K562 (cell line): Measurements from ENCODE around the gene SIX6. TPM values are rescaled to one million over a fixed set of nuclear protein-coding genes. Genes with fewer than 3 reads are reported as not detected.
A peak's percentile ranks its signal among the peaks of the same experiment; 100 is the strongest.

Source experiments
- CBFA2T3 ChIP-seq: fragments of 450-650 bp; IDR thresholded peaks from 2 replicates; pipeline ENCODE4 v1.6.1; 2017
- CHD1 ChIP-seq: fragments of 200-600 bp; sonication (generic); IDR thresholded peaks from one replicate; pipeline ENCODE4 v1.6.1; 2012; ENCODE audit warnings: mild to moderate bottlenecking, moderate library complexity, low read length, inconsistent platforms
- CXXC5 ChIP-seq: fragments of 250-450 bp; sonication (Bioruptor Pico); IDR thresholded peaks from 2 replicates; pipeline ENCODE4 v1.8.0; 2022; ENCODE audit warnings: inconsistent platforms, mild to moderate bottlenecking, moderate library complexity
- ID3 ChIP-seq, 2 experiments: fragments of 250-450 bp in 1 of 2; fragments of 450-650 bp in 1 of 2; sonication (Bioruptor Pico) in 1 of 2; IDR thresholded peaks; 2 replicates each; pipeline versions ENCODE4 v1.6.1 to v1.8.0; 2016 to 2021; ENCODE audit warnings: mild to moderate bottlenecking in 2 of 2, moderate library complexity in 2 of 2, missing compliant biosample characterization in 1 of 2, missing genetic modification characterization in 1 of 2
- KDM2B ChIP-seq: fragments of 250-450 bp; sonication (Bioruptor Pico); IDR thresholded peaks from 2 replicates; pipeline ENCODE4 v1.8.0; 2021; ENCODE audit warnings: mild to moderate bottlenecking, moderate library complexity
- NR4A1 ChIP-seq, 2 experiments: fragments of 250-450 bp in 1 of 2; fragments of 450-650 bp in 1 of 2; sonication (Bioruptor Pico) in 1 of 2; IDR thresholded peaks; 2 replicates each; pipeline versions ENCODE4 v1.4.0 to v1.6.1; 2016 to 2020; ENCODE audit warnings: mild to moderate bottlenecking in 2 of 2, missing compliant biosample characterization in 1 of 2, missing genetic modification characterization in 1 of 2, moderate library complexity in 1 of 2
- PCBP1 ChIP-seq: fragments of 200-400 bp; formaldehyde crosslinking; IDR thresholded peaks from 2 replicates; pipeline ENCODE4 v1.6.1; 2018; ENCODE audit warnings: mild to moderate bottlenecking, low read depth, low read length; ENCODE audit not compliant: poor library complexity, severe bottlenecking
- PTRF ChIP-seq: fragments of 450-650 bp; IDR thresholded peaks from 2 replicates; pipeline ENCODE4 v1.6.1; 2016; ENCODE audit warnings: mild to moderate bottlenecking, missing genetic modification characterization, missing compliant biosample characterization
- RBM25 ChIP-seq: fragments of 200-400 bp; formaldehyde crosslinking; IDR thresholded peaks from 2 replicates; pipeline ENCODE4 v1.6.1; 2018; ENCODE audit warnings: low read length, low read depth, moderate library complexity; ENCODE audit not compliant: severe bottlenecking
- RFX1 ChIP-seq: fragments of 450-650 bp; IDR thresholded peaks from 2 replicates; pipeline ENCODE4 v1.6.1; 2016; ENCODE audit warnings: mild to moderate bottlenecking, moderate library complexity
- TAF15 ChIP-seq: fragments of 200-400 bp; formaldehyde crosslinking; IDR thresholded peaks from 2 replicates; pipeline ENCODE4 v1.6.1; 2017; ENCODE audit warnings: mild to moderate bottlenecking, low read depth, low read length, moderate library complexity
- TAF7 ChIP-seq: fragments of 450-650 bp; IDR thresholded peaks from 2 replicates; pipeline ENCODE4 v1.6.1; 2016; ENCODE audit warnings: missing genetic modification characterization, missing compliant biosample characterization
- ZHX1 ChIP-seq: fragments of 150-350 bp; conservative IDR thresholded peaks from 2 replicates; pipeline ENCODE4 v1.6.1; 2014; ENCODE audit warnings: low read length
- ZNF407 ChIP-seq: fragments of 450-650 bp; IDR thresholded peaks from 2 replicates; pipeline ENCODE4 v1.6.1; 2016; ENCODE audit warnings: low read depth
- polyA plus RNA-seq, 8 experiments: library from polyadenylated mRNA; depleted of rRNA in 4 of 8; stranded (reverse) in 5 of 8; unstranded in 3 of 8; fragments of >200 nt; fragmentation: Nextera tagmentation in 2 of 8; fragmentation: Illumina TruSeq in 1 of 8; extraction: Ambion mirVana in 2 of 8; extraction: Trizol in 1 of 8; gene quantifications; 2 replicates each; pipeline versions ENCODE4 v1.2.1 to v1.2.3, GENCODE V29; 2011 to 2014; ENCODE audit warnings: inconsistent platforms in 1 of 8, missing spikeins in 1 of 8
- total RNA-seq, 7 experiments: library from RNA; depleted of rRNA in 6 of 7; stranded (reverse); fragments of >200 nt in 6 of 7; fragmentation: Illumina TruSeq in 2 of 7; extraction: Trizol in 2 of 7; gene quantifications; 2 replicates each; pipeline versions ENCODE4 v1.2.1 to v1.2.3, GENCODE V29; 2011 to 2021; ENCODE audit warnings: low replicate concordance in 1 of 7
- TF ChIP-seq, protein P1 (sequence below): sonication (generic); IDR thresholded peaks from 2 replicates; pipeline ENCODE4 v1.6.1; 2016

Gene SIX6
- total and polyA plus RNA-seq, 9 of the 15 experiments (the other 6 are each of a cell fraction or from before 2014, with no cell fraction given), result not detected

DNA sequence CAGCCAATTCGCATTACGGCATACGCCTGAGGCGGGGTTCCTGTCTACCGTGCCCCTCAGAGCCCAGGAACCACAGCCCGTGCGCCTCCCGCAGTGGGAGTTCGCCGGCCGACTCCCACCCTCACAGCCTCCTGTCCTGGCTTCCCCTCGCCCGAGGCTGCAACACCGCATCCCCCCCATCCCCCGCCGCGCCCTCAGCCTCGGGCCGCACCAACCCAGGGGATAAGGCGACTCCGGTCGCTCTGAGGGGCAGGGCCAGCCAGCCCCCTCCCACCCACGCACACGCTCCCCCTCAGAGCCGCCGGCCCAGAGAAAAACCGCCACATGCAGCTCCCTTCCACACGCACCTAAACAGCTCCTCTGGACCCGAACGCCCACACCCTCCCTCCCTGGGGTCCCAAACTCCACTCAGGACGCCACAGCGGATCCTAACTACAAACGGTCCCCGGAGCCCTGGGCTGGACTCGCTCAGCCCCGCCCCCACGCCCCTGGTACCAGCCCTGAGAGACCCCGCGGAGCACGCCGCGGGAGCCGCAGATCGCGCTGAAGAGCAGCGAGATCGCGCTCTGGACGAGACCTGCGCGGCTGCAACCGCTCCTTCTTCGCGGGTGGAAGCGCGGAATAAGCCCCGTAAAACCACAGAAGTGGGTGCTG lies 23.2 kb upstream of the SIX6 start, which contains the start of gene C14orf39 (continued):
- TF ChIP-seq CHD1, result no peak
- TF ChIP-seq CBFA2T3, result 0 out of 2 replicates have a peak, but pooled peaks have one; percentile 14
- no peak for TF ChIP-seq RFX1
- no peak for TF ChIP-seq ZNF407
- TF ChIP-seq NR4A1 (CRISPR knock-in tag; IDR thresholded peaks at IDR 0.05), result no peak
- TF ChIP-seq NR4A1 (tag; IDR thresholded peaks at IDR 0.05), result no peak
- TF ChIP-seq TAF7, result peak; percentile 49; the same call in 1 of the 2 replicates
- TF ChIP-seq PTRF, result no peak
- TF ChIP-seq TAF15, result no peak
- TF ChIP-seq, protein P1, sequence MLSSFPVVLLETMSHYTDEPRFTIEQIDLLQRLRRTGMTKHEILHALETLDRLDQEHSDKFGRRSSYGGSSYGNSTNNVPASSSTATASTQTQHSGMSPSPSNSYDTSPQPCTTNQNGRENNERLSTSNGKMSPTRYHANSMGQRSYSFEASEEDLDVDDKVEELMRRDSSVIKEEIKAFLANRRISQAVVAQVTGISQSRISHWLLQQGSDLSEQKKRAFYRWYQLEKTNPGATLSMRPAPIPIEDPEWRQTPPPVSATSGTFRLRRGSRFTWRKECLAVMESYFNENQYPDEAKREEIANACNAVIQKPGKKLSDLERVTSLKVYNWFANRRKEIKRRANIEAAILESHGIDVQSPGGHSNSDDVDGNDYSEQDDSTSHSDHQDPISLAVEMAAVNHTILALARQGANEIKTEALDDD, result no peak
- TF ChIP-seq RBM25, result peak; percentile 47
- TF ChIP-seq CXXC5 (CRISPR knock-in tag), result peak; percentile 63
- no peak for TF ChIP-seq ZHX1
- peak; percentile 26 for TF ChIP-seq PCBP1
- TF ChIP-seq KDM2B, result no peak
- no peak for TF ChIP-seq ID3 (CRISPR knock-in tag; IDR thresholded peaks at IDR 0.05)
- no peak for TF ChIP-seq ID3 (tag; IDR thresholded peaks at IDR 0.05)
